NCI-H1930 (cell line): Measurements from ENCODE around the gene TRIM44.
"Not testable (repeated sequence)": the region's sequence is repeated elsewhere in the genome, so short reads cannot be mapped to it uniquely, and the experiment has no call there.

Experiments
- DNase-seq, 2 experiments: peaks; one replicate each; lab custom pipeline; 2025; lab: John Stamatoyannopoulos, UW

The TRIM44 gene

GRCh38 chr11:35672608-35673007 is 10.0 kb downstream of the TRIM44 start:
- no peak for DNase-seq

- DNase-seq = no peak
Measured at GRCh38 chr11:35675901-35676610, 13.5 kb downstream of the TRIM44 start.

DNA sequence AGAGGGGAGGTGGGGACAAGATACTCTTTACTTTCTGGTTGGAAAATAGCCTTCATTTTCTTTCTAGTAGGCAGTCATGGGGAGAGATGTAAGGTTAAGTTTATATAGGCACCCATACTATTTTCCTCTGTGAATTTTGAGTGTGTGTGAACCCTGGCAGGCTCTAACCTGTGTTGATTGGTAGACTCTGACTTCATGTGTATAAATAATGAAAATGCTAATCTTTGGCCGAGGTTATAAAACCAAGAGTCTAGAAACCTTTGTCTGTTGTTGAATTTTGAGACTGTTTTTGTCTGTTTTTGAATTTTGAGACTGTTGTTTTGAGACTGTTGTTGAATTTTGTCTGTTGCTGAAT is 14.0 kb downstream of the TRIM44 start:
- DNase-seq = no peak

DNA sequence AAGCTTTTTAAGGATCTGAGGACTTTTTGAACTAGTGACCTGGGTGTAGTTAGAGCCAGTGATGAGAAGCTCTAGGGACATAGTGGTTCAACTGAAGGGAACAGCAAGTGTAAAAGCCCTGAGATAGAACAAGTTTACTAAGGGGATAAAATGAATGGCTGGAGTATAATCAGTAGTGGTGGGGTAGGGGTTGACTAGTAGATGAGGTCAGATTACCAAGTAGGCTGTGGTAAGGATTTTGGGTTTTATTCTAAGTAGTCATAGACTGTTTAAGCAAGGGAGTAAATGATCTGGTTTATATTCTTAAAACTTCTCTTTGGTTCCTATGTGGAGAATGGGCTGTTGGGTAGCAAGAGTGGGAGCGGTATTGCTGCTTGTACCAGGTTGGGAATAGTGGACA is 15.3 kb downstream of the TRIM44 start:
- no peak for DNase-seq

- DNase-seq = no peak
Measured at GRCh38 chr11:35678471-35678870, 15.9 kb downstream of the TRIM44 start.

- no peak for DNase-seq
Measured at GRCh38 chr11:35678975-35679374, 16.4 kb downstream of the TRIM44 start.

DNA sequence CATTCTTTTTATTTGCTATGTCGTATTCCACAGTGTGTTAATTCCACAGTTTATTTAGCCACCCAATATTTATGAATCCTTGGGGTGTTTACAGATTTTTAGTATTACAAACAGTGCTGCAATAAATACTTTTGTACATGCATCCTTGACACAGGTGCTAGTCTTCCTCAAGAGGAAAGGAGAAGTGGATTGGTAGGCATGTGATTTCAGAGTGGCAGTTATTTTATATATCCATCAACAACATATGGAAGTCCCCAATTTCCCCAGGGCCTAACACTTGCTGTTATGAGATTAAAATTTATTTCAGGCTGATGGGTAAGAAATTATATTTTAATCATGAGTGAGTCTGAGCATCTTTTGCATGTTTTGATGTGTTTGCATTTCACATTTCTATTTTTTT is 17.9 kb downstream of the TRIM44 start:
- no peak for DNase-seq

DNA sequence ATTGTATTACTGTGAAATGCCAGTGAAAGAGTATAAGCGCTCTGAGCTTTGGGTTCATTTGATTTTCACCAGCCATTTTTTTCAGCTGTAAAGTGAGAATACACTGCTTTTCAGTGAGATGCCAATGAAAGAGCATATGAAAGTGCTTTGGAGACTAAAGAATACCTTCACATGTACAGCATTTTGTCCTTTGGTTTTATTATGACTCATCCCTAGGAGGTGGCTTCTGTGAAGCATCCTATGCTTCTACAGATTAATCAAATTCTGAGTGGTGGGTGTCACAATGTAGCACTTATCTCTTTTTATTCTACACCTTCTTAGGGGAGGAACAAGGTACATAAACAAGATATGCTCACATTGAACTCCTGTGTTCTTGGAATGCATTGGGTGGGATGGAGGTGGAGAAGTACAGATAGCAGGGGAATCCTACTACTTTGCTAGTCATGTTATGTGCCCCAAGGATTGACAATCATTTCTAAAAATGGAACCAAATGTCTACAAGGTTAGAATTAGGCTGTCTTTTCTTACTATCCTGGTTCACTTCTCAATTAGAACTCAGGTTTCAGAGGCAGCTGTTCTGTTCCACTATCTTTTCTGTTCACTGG is 18.7 kb downstream of the TRIM44 start:
- no peak for DNase-seq

- DNase-seq = no peak
Measured at GRCh38 chr11:35682230-35683173, 19.9 kb downstream of the TRIM44 start.

DNA sequence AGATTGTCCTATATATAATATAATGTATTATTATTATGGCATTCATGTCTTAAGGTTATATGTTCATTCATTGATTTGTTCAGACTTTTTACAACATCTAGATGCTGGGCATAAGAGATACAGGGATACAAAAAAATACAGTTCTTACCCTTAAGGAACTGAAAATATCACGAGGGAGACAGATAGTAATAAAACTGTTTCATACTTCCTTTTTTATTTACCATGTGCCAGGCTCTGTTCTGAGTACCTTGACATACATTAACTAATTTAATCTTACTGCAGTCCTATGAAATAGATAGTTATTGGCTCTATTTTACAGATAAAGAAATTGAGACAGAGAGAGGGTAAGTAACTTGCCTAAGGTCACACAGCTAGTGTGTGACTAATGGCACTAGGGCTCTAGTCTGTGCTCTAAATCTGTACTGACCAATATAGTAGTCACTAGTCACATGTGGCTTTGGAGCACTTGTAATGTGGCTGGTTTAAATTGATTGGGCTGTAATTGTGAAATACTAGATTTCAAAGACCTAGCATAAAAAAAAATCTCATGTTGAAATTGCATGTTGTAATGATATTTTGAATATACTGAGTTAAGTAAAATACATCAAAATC is 21.3 kb downstream of the TRIM44 start:
- no peak for DNase-seq

- no peak for DNase-seq
Measured at GRCh38 chr11:35688023-35688422, 25.4 kb downstream of the TRIM44 start.

DNA sequence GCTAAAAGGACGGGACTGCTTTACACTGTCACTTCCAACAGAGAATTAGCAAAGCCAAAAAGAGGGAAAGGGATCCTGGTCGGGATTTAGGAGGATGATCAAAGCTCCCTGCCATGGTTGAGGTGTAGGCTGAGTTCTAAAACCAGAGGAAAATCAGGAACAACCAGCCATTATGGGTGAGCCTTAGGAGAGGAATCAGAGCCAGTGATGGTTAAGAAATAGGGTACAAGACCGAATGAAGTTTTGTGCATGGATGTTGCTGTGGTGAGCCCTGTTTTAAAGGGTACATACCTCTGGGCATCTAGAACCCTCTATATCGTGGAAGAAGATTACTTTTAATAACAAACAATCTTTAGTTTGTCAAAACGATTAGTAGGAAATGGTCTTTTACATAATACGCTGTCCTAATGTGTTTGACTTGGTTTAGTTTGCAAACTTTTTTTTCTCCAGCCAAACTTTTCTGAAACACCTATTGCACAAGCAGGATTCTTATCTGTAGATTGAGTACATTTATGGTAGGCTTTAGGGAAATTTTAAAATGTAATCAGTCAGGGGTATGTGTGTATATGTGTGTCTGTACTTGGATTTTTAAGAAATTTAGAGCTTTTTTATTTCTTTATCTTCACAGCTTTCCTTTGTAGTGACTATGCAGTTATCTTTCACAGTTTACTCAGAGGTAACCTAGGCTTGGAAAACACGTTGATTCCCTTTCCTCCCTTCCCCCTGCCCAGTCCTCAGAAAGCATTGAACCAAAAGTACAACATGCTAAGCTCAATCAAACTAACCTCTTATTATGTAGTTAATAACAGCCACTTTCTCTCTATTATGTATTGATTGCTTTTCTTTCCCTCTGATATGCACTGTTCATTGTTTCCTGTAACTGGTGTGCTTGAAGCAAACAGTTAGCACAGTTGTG is 26.8 kb downstream of the TRIM44 start:
- no peak for DNase-seq

GRCh38 chr11:35702126-35702525 is 39.6 kb downstream of the TRIM44 start:
- no peak for DNase-seq

DNA sequence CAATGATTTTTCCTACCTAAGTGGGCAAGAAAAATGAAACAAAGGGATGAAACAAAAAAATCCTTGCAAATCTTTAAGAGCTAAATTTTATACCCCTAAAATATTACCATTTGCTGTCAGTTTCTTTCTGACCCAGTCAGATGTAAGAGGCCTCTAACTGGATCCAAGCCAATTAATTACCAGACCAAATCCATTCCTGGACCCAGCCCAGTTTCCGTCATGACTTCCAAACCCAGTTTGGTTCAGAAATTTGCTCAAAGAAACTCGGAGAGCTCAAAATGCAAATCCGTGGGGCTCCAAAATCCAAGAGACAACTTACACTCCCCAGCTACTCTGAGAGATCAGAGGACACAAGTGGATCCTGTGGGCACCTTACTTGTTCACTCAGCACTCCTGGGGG is 46.8 kb downstream of the TRIM44 start:
- DNase-seq = no peak

GRCh38 chr11:35711173-35711910 is 48.8 kb downstream of the TRIM44 start:
- no peak for DNase-seq

DNA sequence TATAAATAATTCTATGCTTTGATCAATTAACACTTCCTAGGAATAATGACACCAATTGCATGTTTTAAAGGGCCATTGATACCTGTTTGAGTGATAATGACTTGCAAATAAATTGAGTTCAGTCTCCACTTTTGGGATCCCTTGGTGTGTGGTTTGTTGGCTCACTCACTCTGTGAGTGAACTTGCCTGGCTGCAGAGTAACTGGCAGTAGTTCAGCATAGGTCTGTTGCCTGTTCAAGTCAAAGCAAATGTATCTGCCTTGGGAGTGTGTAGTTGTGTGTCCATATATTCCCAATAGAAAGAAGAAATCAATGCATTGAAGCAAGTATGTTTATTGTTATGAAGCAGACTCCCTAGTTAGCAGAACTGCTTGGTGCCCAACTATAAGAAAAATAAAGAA is 49.3 kb downstream of the TRIM44 start:
- no peak for DNase-seq

- DNase-seq = no peak
Measured at GRCh38 chr11:35712533-35712932, 50.0 kb downstream of the TRIM44 start.

- DNase-seq = no peak
Measured at GRCh38 chr11:35714882-35715627, 52.5 kb downstream of the TRIM44 start.

DNA sequence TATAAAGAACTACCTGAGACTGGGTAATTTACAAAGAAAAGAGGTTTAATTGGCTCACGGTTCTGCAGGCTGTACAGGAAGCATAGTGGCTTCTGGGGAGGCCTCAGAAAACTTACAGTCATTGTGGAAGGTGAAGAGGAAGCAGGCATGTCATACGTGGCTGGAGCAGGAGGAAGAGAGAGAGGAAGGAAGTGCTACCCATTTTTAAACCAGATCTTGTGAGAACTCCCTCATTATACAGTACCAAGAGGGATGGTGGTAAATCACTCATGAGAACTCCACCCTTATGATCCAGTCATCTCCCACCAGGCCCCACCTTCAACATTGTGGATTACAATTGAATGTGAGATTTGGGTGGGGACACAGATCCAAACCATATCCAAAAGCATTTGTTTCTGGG is 53.1 kb downstream of the TRIM44 start:
- not testable (repeated sequence) for DNase-seq

- no peak for DNase-seq
Measured at GRCh38 chr11:35717043-35717442, 54.5 kb downstream of the TRIM44 start.
